GM23338 (cell line): Measurements from ENCODE around the gene NCKIPSD. TPM values are rescaled to one million over a fixed set of nuclear protein-coding genes. Genes with fewer than 3 reads are reported as not detected.

Source experiments
- ATAC-seq: fragments of 200-7000 bp; cut with Tn5 transposase; 3 replicates; pipeline ENCODE4 v1.9.1; 2020
- DNase-seq: peaks from one replicate; pipeline ENCODE4 v3.0.0-alpha.2; 2015; ENCODE audit warnings: low spot score
- H2AFZ ChIP-seq: fragments of 200-600 bp; sonication (generic); 2 replicates; pipeline ENCODE4 v1.8.0; 2016; ENCODE audit warnings: antibody characterized with exemption, mild to moderate bottlenecking, moderate library complexity
- H3F3A ChIP-seq: fragments of 200-600 bp; sonication (generic); replicated peaks from 2 replicates; pipeline ENCODE4 v1.8.0; 2017; ENCODE audit warnings: antibody characterized with exemption, mixed run types, low read depth
- H3K27ac ChIP-seq: fragments of 200-600 bp; sonication (generic); 2 replicates; pipeline ENCODE4 v1.6.1; 2016; ENCODE audit warnings: low read depth
- H3K27me3 ChIP-seq: fragments of 200-600 bp; sonication (generic); 2 replicates; pipeline ENCODE4 v1.8.0; 2016; ENCODE audit warnings: mild to moderate bottlenecking, mixed run types, moderate library complexity; ENCODE audit not compliant: insufficient read depth
- H3K36me3 ChIP-seq: fragments of 200-600 bp; sonication (generic); 2 replicates; pipeline ENCODE4 v1.8.0; 2016; ENCODE audit warnings: mild to moderate bottlenecking; ENCODE audit not compliant: insufficient read depth
- H3K4me1 ChIP-seq: fragments of 200-600 bp; sonication (generic); 2 replicates; pipeline ENCODE4 v1.8.0; 2016; ENCODE audit warnings: mild to moderate bottlenecking, moderate library complexity; ENCODE audit not compliant: insufficient read depth
- H3K4me2 ChIP-seq: fragments of 200-600 bp; sonication (generic); 2 replicates; pipeline ENCODE4 v1.7.1; 2017; ENCODE audit warnings: mixed run types
- H3K4me3 ChIP-seq: fragments of 200-600 bp; sonication (generic); 2 replicates; pipeline ENCODE4 v1.6.1; 2016; ENCODE audit warnings: mixed run types
- H3K79me2 ChIP-seq: fragments of 200-600 bp; sonication (generic); replicated peaks from 2 replicates; pipeline ENCODE4 v1.8.0; 2017; ENCODE audit warnings: mild to moderate bottlenecking; ENCODE audit not compliant: insufficient read depth
- H3K9me2 ChIP-seq: fragments of 200-600 bp; sonication (generic); 2 replicates; pipeline ENCODE4 v1.8.0; 2017; ENCODE audit not compliant: insufficient read depth
- H4K20me1 ChIP-seq: fragments of 200-600 bp; sonication (generic); replicated peaks from 2 replicates; pipeline ENCODE4 v1.8.0; 2017; ENCODE audit warnings: mild to moderate bottlenecking; ENCODE audit not compliant: insufficient read depth
- H3K27ac Mint-ChIP-seq: 2 replicates; pipeline ENCODE4 v1.8.0; 2020; ENCODE audit warnings: inconsistent platforms, mild to moderate bottlenecking, moderate library complexity, mixed read lengths
- H3K27me3 Mint-ChIP-seq: 3 replicates; pipeline ENCODE4 v1.8.0; 2022; ENCODE audit warnings: low read depth, mild to moderate bottlenecking, moderate library complexity, mixed read lengths, inconsistent platforms; ENCODE audit not compliant: insufficient read depth, poor library complexity
- H3K36me3 Mint-ChIP-seq: 3 replicates; pipeline ENCODE4 v1.8.0; 2021; ENCODE audit warnings: low read depth, mild to moderate bottlenecking, inconsistent platforms, moderate library complexity, mixed read lengths
- H3K4me1 Mint-ChIP-seq: 3 replicates; pipeline ENCODE4 v1.8.0; 2020; ENCODE audit warnings: mild to moderate bottlenecking, inconsistent platforms, mixed read lengths
- H3K4me3 Mint-ChIP-seq: 3 replicates; pipeline ENCODE4 v1.8.0; 2021; ENCODE audit warnings: moderate library complexity, mild to moderate bottlenecking, inconsistent platforms, mixed read lengths
- H3K9me3 Mint-ChIP-seq: 3 replicates; pipeline ENCODE4 v1.8.0; 2020; ENCODE audit warnings: moderate library complexity, mild to moderate bottlenecking, inconsistent platforms, mixed read lengths
- CREB1 ChIP-seq: fragments of 250-450 bp; sonication (Bioruptor Pico); IDR thresholded peaks from 2 replicates; pipeline ENCODE4 v1.5.0; 2020; ENCODE audit warnings: low read depth, mild to moderate bottlenecking, moderate library complexity
- EZH2 ChIP-seq: fragments of 200-600 bp; sonication (generic); IDR thresholded peaks from one replicate; pipeline ENCODE4 v1.8.0; 2017; ENCODE audit warnings: antibody characterized with exemption, mild to moderate bottlenecking, low read depth; ENCODE audit not compliant: unreplicated experiment
- EZH2phosphoT487 ChIP-seq: fragments of 200-600 bp; sonication (generic); IDR thresholded peaks from one replicate; pipeline ENCODE4 v1.8.1; 2018; ENCODE audit warnings: antibody characterized with exemption; ENCODE audit not compliant: unreplicated experiment
- JUNB ChIP-seq: IDR thresholded peaks from one replicate; pipeline ENCODE4 v1.6.1; 2016; ENCODE audit warnings: antibody characterized with exemption; ENCODE audit not compliant: unreplicated experiment
- NANOG ChIP-seq: IDR thresholded peaks from 2 replicates; pipeline ENCODE4 v1.6.1; 2016; ENCODE audit warnings: antibody characterized with exemption, borderline replicate concordance
- POLR2AphosphoS5 ChIP-seq: IDR thresholded peaks from 2 replicates; pipeline ENCODE4 v1.6.1; 2016; ENCODE audit warnings: antibody characterized with exemption, low read depth
- STAT1 ChIP-seq: IDR thresholded peaks from one replicate; pipeline ENCODE4 v1.6.1; 2016; ENCODE audit warnings: antibody characterized with exemption; ENCODE audit not compliant: unreplicated experiment
- ZNF114 ChIP-seq: fragments of 250-450 bp; sonication (Bioruptor Pico); IDR thresholded peaks from 2 replicates; pipeline ENCODE4 v1.5.0; 2020; ENCODE audit warnings: mild to moderate bottlenecking, moderate library complexity
- ZNF331 ChIP-seq: fragments of 250-450 bp; sonication (Bioruptor Pico); IDR thresholded peaks from 2 replicates; pipeline ENCODE4 v1.5.0; 2020; ENCODE audit warnings: low read depth, mild to moderate bottlenecking, moderate library complexity
- polyA plus RNA-seq: library from polyadenylated mRNA; unstranded; fragments of >200 nt; fragmentation: Nextera tagmentation; extraction: Ambion mirVana; gene quantifications from 2 replicates; pipeline ENCODE4 v1.2.1, GENCODE V29; 2016
- total RNA-seq: library from RNA; depleted of rRNA; stranded (reverse); fragments of >200 nt; shearing (Covaris generic); gene quantifications from 2 replicates; pipeline ENCODE4 v1.2.3, GENCODE V29; 2014
- TF ChIP-seq, protein P1 (sequence below): fragments of 250-450 bp; sonication (Bioruptor Pico); IDR thresholded peaks from 2 replicates; pipeline ENCODE4 v1.5.0; 2020; ENCODE audit warnings: mild to moderate bottlenecking, moderate library complexity
- TF ChIP-seq, protein P2 (sequence below), 2 experiments: fragments of 200-600 bp in 1 of 2; sonication (generic) in 1 of 2; conservative IDR thresholded peaks; 2 replicates each; pipeline versions ENCODE4 v1.5.1 to v1.6.1; 2016 to 2017; ENCODE audit warnings: antibody characterized with exemption in 2 of 2, low read depth in 2 of 2, mild to moderate bottlenecking in 2 of 2, moderate library complexity in 1 of 2
- TF ChIP-seq, protein P3 (sequence below): IDR thresholded peaks from one replicate; pipeline ENCODE4 v1.6.1; 2018; ENCODE audit warnings: antibody characterized with exemption; ENCODE audit not compliant: unreplicated experiment
- TF ChIP-seq, protein P4 (sequence below): IDR thresholded peaks from 2 replicates; pipeline ENCODE4 v1.6.1; 2016; ENCODE audit warnings: antibody characterized with exemption

Gene NCKIPSD
- total and polyA plus RNA-seq, 2 experiments from 2014 or later = 15.1 to 45.1 TPM

DNA sequence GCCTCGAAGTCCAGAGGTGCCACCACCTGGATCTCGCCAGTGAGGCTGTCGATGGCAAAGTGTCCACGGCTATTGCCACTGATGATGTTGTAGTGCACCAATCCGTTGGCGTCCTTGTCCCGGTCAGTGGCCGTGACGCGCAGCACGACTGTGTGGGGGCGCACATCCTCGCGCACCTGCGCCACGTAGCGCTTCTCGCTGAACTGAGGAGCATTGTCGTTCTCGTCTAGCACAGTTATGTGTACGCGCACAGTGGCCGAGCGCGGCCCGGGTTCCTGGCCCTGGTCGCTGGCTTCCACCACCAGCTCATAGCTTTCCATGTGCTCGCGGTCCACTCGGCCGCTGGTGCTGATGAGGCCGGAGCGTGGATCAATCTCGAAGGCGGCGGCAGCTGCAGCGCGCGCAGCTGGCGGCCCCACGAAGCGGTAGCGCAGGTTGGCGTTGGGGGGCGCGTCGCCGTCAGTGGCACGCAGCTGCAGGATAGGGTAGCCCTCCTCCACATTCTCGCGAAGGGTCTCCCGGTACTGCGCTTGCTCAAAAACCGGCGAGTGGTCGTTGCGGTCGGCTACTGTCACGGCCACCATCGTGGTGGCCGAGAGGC is 24.8 kb downstream of the NCKIPSD start:
- Mint-ChIP-seq H3K36me3 (peaks cover 37% of the 10 kb centered on the region), H3K4me1 (peaks cover 20% of the 10 kb centered on the region), H3K27ac (no peak overlapping the region), H3K4me3 (peak overlapping the region; percentile 78), H3K27me3 (peaks cover 35% of the 10 kb centered on the region), H3K9me3 (peaks cover 4% of the 10 kb centered on the region; the same call in 2 of the 3 replicates)
- H3K27me3 ChIP-seq = no peaks in the 10 kb centered on the region
- no peaks in the 10 kb centered on the region for H3K36me3 ChIP-seq
- H3K9me2 ChIP-seq = no peaks in the 10 kb centered on the region
- H2AFZ ChIP-seq = 0 out of 2 replicates have a peak overlapping the region, but pooled peaks have one; percentile 18
- no peaks in the 10 kb centered on the region for H3K79me2 ChIP-seq
- H3F3A ChIP-seq = peaks cover 43% of the 10 kb centered on the region
- peak overlapping the region; percentile 73 for H3K4me3 ChIP-seq
- no peak for TF ChIP-seq CREB1 (CRISPR knock-in tag)
- TF ChIP-seq, protein P1, sequence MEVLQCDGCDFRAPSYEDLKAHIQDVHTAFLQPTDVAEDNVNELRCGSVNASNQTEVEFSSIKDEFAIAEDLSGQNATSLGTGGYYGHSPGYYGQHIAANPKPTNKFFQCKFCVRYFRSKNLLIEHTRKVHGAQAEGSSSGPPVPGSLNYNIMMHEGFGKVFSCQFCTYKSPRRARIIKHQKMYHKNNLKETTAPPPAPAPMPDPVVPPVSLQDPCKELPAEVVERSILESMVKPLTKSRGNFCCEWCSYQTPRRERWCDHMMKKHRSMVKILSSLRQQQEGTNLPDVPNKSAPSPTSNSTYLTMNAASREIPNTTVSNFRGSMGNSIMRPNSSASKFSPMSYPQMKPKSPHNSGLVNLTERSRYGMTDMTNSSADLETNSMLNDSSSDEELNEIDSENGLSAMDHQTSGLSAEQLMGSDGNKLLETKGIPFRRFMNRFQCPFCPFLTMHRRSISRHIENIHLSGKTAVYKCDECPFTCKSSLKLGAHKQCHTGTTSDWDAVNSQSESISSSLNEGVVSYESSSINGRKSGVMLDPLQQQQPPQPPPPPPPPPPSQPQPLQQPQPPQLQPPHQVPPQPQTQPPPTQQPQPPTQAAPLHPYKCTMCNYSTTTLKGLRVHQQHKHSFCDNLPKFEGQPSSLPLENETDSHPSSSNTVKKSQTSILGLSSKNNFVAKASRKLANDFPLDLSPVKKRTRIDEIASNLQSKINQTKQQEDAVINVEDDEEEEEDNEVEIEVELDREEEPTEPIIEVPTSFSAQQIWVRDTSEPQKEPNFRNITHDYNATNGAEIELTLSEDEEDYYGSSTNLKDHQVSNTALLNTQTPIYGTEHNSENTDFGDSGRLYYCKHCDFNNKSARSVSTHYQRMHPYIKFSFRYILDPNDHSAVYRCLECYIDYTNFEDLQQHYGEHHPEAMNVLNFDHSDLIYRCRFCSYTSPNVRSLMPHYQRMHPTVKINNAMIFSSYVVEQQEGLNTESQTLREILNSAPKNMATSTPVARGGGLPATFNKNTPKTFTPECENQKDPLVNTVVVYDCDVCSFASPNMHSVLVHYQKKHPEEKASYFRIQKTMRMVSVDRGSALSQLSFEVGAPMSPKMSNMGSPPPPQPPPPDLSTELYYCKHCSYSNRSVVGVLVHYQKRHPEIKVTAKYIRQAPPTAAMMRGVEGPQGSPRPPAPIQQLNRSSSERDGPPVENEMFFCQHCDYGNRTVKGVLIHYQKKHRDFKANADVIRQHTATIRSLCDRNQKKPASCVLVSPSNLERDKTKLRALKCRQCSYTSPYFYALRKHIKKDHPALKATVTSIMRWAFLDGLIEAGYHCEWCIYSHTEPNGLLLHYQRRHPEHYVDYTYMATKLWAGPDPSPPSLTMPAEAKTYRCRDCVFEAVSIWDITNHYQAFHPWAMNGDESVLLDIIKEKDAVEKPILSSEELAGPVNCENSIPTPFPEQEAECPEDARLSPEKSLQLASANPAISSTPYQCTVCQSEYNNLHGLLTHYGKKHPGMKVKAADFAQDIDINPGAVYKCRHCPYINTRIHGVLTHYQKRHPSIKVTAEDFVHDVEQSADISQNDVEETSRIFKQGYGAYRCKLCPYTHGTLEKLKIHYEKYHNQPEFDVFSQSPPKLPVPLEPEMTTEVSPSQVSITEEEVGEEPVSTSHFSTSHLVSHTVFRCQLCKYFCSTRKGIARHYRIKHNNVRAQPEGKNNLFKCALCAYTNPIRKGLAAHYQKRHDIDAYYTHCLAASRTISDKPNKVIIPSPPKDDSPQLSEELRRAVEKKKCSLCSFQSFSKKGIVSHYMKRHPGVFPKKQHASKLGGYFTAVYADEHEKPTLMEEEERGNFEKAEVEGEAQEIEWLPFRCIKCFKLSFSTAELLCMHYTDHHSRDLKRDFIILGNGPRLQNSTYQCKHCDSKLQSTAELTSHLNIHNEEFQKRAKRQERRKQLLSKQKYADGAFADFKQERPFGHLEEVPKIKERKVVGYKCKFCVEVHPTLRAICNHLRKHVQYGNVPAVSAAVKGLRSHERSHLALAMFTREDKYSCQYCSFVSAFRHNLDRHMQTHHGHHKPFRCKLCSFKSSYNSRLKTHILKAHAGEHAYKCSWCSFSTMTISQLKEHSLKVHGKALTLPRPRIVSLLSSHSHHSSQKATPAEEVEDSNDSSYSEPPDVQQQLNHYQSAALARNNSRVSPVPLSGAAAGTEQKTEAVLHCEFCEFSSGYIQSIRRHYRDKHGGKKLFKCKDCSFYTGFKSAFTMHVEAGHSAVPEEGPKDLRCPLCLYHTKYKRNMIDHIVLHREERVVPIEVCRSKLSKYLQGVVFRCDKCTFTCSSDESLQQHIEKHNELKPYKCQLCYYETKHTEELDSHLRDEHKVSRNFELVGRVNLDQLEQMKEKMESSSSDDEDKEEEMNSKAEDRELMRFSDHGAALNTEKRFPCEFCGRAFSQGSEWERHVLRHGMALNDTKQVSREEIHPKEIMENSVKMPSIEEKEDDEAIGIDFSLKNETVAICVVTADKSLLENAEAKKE (CRISPR knock-in tag) = no peak
- TF ChIP-seq STAT1 = no peak
- TF ChIP-seq, protein P2, sequence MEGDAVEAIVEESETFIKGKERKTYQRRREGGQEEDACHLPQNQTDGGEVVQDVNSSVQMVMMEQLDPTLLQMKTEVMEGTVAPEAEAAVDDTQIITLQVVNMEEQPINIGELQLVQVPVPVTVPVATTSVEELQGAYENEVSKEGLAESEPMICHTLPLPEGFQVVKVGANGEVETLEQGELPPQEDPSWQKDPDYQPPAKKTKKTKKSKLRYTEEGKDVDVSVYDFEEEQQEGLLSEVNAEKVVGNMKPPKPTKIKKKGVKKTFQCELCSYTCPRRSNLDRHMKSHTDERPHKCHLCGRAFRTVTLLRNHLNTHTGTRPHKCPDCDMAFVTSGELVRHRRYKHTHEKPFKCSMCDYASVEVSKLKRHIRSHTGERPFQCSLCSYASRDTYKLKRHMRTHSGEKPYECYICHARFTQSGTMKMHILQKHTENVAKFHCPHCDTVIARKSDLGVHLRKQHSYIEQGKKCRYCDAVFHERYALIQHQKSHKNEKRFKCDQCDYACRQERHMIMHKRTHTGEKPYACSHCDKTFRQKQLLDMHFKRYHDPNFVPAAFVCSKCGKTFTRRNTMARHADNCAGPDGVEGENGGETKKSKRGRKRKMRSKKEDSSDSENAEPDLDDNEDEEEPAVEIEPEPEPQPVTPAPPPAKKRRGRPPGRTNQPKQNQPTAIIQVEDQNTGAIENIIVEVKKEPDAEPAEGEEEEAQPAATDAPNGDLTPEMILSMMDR (conservative IDR thresholded peaks at IDR 0.05; ENCODE audit: low read depth in 2 of 2) = no peak
- TF ChIP-seq, protein P3, sequence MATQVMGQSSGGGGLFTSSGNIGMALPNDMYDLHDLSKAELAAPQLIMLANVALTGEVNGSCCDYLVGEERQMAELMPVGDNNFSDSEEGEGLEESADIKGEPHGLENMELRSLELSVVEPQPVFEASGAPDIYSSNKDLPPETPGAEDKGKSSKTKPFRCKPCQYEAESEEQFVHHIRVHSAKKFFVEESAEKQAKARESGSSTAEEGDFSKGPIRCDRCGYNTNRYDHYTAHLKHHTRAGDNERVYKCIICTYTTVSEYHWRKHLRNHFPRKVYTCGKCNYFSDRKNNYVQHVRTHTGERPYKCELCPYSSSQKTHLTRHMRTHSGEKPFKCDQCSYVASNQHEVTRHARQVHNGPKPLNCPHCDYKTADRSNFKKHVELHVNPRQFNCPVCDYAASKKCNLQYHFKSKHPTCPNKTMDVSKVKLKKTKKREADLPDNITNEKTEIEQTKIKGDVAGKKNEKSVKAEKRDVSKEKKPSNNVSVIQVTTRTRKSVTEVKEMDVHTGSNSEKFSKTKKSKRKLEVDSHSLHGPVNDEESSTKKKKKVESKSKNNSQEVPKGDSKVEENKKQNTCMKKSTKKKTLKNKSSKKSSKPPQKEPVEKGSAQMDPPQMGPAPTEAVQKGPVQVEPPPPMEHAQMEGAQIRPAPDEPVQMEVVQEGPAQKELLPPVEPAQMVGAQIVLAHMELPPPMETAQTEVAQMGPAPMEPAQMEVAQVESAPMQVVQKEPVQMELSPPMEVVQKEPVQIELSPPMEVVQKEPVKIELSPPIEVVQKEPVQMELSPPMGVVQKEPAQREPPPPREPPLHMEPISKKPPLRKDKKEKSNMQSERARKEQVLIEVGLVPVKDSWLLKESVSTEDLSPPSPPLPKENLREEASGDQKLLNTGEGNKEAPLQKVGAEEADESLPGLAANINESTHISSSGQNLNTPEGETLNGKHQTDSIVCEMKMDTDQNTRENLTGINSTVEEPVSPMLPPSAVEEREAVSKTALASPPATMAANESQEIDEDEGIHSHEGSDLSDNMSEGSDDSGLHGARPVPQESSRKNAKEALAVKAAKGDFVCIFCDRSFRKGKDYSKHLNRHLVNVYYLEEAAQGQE = no peak
- no peak for TF ChIP-seq EZH2
- TF ChIP-seq EZH2phosphoT487 = no peak
- TF ChIP-seq ZNF114 = no peak
- no peak for TF ChIP-seq POLR2AphosphoS5
- TF ChIP-seq, protein P4, sequence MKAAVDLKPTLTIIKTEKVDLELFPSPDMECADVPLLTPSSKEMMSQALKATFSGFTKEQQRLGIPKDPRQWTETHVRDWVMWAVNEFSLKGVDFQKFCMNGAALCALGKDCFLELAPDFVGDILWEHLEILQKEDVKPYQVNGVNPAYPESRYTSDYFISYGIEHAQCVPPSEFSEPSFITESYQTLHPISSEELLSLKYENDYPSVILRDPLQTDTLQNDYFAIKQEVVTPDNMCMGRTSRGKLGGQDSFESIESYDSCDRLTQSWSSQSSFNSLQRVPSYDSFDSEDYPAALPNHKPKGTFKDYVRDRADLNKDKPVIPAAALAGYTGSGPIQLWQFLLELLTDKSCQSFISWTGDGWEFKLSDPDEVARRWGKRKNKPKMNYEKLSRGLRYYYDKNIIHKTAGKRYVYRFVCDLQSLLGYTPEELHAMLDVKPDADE = no peak
- no peak for TF ChIP-seq ZNF331 (CRISPR knock-in tag)
- TF ChIP-seq NANOG = no peak
- no peak for TF ChIP-seq JUNB
- ATAC-seq (no peak), DNase-seq (peak; percentile 19)
- peak overlapping the region; percentile 95 for H3K4me2 ChIP-seq
- peaks cover 9% of the 10 kb centered on the region for H4K20me1 ChIP-seq
- H3K4me1 ChIP-seq = no peaks in the 10 kb centered on the region; the same call in 1 of the 2 replicates
- H3K27ac ChIP-seq = no peak overlapping the region
